Measurements from ENCODE around the gene MECP2.
A peak's percentile ranks its signal among the peaks of the same experiment; 100 is the strongest.
"Not testable (repeated sequence)": the region's sequence is repeated elsewhere in the genome, so short reads cannot be mapped to it uniquely, and the experiment has no call there.

The MECP2 gene

GRCh38 chrX:154006947-154007346, 90.6 kb downstream of the MECP2 start:
- no peak for TF ChIP-seq POLR2A (IDR thresholded peaks at IDR 0.05; ENCODE audit: low read depth, low read length)
- no peak for TF ChIP-seq POLR2AphosphoS5 (IDR thresholded peaks at IDR 0.05; ENCODE audit: low read depth, low read length)
- TF ChIP-seq PAX5 (IDR thresholded peaks at IDR 0.05; ENCODE audit: insufficient read depth, low read length, severe bottlenecking): no peak
- no peak for TF ChIP-seq TAF1 (IDR thresholded peaks at IDR 0.05; ENCODE audit: low read depth, low read length)
- TF ChIP-seq SPI1 (IDR thresholded peaks at IDR 0.05; ENCODE audit: low read depth, low read length): no peak
- no peak for TF ChIP-seq POU2F2 (IDR thresholded peaks at IDR 0.05; ENCODE audit: low read depth, low read length)
- DNase-seq (ENCODE audit: insufficient read length, low spot score): no peak
- no peak for FAIRE-seq

- FAIRE-seq (no peak), DNase-seq (ENCODE audit: insufficient read length, low spot score) (no peak)
- TF ChIP-seq TAF1 (IDR thresholded peaks at IDR 0.05; ENCODE audit: low read depth, low read length): no peak
These were observed 93.2 kb downstream of the MECP2 start for GRCh38 chrX:154004315-154004714.

GRCh38 chrX:154002215-154002719, 95.2 kb downstream of the MECP2 start:
- TF ChIP-seq TAF1 (IDR thresholded peaks at IDR 0.05; ENCODE audit: low read depth, low read length): no peak
- no peak for TF ChIP-seq POLR2A (IDR thresholded peaks at IDR 0.05; ENCODE audit: low read depth, low read length)
- TF ChIP-seq SPI1 (IDR thresholded peaks at IDR 0.05; ENCODE audit: low read depth, low read length): no peak
- TF ChIP-seq PAX5 (IDR thresholded peaks at IDR 0.05; ENCODE audit: insufficient read depth, low read length, severe bottlenecking): no peak
- no peak for TF ChIP-seq POU2F2 (IDR thresholded peaks at IDR 0.05; ENCODE audit: low read depth, low read length)
- TF ChIP-seq POLR2AphosphoS5 (IDR thresholded peaks at IDR 0.05; ENCODE audit: low read depth, low read length): no peak
- DNase-seq (ENCODE audit: insufficient read length, low spot score) (no peak), FAIRE-seq (peak; percentile 69)

- TF ChIP-seq POLR2AphosphoS5 (IDR thresholded peaks at IDR 0.05; ENCODE audit: low read depth, low read length) (no peak), PAX5 (IDR thresholded peaks at IDR 0.05; ENCODE audit: insufficient read depth, low read length, severe bottlenecking) (no peak), POU2F2 (IDR thresholded peaks at IDR 0.05; ENCODE audit: low read depth, low read length) (no peak), SPI1 (IDR thresholded peaks at IDR 0.05; ENCODE audit: low read depth, low read length) (no peak), TAF1 (IDR thresholded peaks at IDR 0.05; ENCODE audit: low read depth, low read length) (no peak), POLR2A (IDR thresholded peaks at IDR 0.05; ENCODE audit: low read depth, low read length) (no peak)
- DNase-seq (ENCODE audit: insufficient read length, low spot score) (no peak), FAIRE-seq (no peak)
These were observed 97.5 kb downstream of the MECP2 start for GRCh38 chrX:154000051-154000450.

- TF ChIP-seq SPI1 (IDR thresholded peaks at IDR 0.05; ENCODE audit: low read depth, low read length) (no peak), POU2F2 (IDR thresholded peaks at IDR 0.05; ENCODE audit: low read depth, low read length) (no peak), POLR2AphosphoS5 (IDR thresholded peaks at IDR 0.05; ENCODE audit: low read depth, low read length) (no peak), POLR2A (IDR thresholded peaks at IDR 0.05; ENCODE audit: low read depth, low read length) (no peak), PAX5 (IDR thresholded peaks at IDR 0.05; ENCODE audit: insufficient read depth, low read length, severe bottlenecking) (no peak), TAF1 (IDR thresholded peaks at IDR 0.05; ENCODE audit: low read depth, low read length) (no peak)
- no peak for DNase-seq (ENCODE audit: insufficient read length, low spot score)
- no peak for FAIRE-seq
These were observed 98.0 kb downstream of the MECP2 start for GRCh38 chrX:153999359-154000037.

DNA sequence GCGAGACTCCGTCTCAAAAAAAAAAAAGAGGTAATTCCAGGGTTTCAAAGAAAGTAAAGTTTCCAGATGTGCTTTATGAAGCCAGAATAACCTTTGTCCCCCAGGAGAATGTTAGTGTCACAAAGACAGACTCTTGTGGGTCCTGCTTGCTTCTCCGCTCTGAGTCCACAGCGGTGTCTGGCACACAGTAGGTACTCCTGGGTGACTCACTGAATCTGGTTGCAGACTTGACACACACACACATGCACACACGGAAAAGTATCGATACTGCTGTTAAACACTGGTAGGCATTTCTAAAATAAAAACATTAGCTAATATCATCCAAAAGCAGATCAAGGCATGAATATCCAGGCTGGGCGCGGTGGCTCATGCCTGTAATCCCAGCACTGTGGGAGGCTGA, 102.0 kb downstream of the MECP2 start:
- FAIRE-seq (no peak), DNase-seq (ENCODE audit: insufficient read length, low spot score) (no peak)
- TF ChIP-seq PAX5 (IDR thresholded peaks at IDR 0.05; ENCODE audit: insufficient read depth, low read length, severe bottlenecking) (no peak), POLR2A (IDR thresholded peaks at IDR 0.05; ENCODE audit: low read depth, low read length) (no peak), POU2F2 (IDR thresholded peaks at IDR 0.05; ENCODE audit: low read depth, low read length) (no peak), SPI1 (IDR thresholded peaks at IDR 0.05; ENCODE audit: low read depth, low read length) (no peak), TAF1 (IDR thresholded peaks at IDR 0.05; ENCODE audit: low read depth, low read length) (no peak), POLR2AphosphoS5 (IDR thresholded peaks at IDR 0.05; ENCODE audit: low read depth, low read length) (no peak)

DNA sequence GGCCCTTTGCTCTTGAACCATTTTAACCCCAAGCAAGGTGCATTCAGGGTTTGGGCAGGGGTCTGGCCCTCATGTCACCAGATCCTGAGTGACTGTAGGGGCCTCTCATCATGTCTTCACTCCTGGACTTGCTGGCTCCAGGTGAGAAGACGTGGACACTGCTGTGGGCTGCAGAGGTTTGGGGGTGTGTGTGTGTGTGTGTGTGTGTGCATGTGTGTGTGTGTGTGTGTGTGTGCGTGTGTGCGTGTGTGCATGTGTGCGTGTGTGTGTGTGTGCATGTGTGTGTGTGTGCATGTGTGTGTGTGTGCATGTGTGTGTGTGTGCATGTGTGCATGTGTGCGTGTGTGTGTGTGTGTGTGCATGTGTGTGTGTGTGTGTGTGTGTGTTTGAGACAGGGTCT, 103.1 kb downstream of the MECP2 start:
- not testable (repeated sequence) for FAIRE-seq

GRCh38 chrX:153993978-153994377, 103.5 kb downstream of the MECP2 start:
- no peak for FAIRE-seq
- no peak for DNase-seq (ENCODE audit: insufficient read length, low spot score)
- TF ChIP-seq POLR2AphosphoS5 (IDR thresholded peaks at IDR 0.05; ENCODE audit: low read depth, low read length) (no peak), TAF1 (IDR thresholded peaks at IDR 0.05; ENCODE audit: low read depth, low read length) (no peak), SPI1 (IDR thresholded peaks at IDR 0.05; ENCODE audit: low read depth, low read length) (no peak), PAX5 (IDR thresholded peaks at IDR 0.05; ENCODE audit: insufficient read depth, low read length, severe bottlenecking) (no peak), POU2F2 (IDR thresholded peaks at IDR 0.05; ENCODE audit: low read depth, low read length) (no peak), POLR2A (IDR thresholded peaks at IDR 0.05; ENCODE audit: low read depth, low read length) (no peak)

More for the DNA sequence above, 103.1 kb downstream of the MECP2 start:
- DNase-seq (ENCODE audit: insufficient read length, low spot score): not testable (repeated sequence)

DNA sequence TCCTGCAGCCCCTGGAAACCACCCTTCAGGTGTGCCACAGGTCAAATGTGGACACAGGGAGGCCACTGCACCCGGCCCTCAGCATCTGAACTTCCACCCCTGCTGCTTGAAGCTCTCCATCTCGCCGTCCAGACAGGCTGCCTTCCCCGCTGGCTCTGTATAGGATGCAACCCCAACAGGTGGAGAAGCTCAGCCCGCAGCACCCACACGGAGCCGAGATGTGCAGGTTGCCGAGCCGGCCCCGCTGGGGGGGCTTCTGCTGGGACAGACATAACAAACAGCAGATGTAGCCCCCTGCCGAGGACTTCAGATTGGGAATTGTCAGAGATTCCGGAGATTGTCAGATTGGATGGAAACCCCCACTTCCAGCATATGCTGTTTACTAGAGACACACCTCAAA, 104.4 kb downstream of the MECP2 start:
- FAIRE-seq: no peak
- TF ChIP-seq TAF1 (IDR thresholded peaks at IDR 0.05; ENCODE audit: low read depth, low read length) (no peak), POLR2AphosphoS5 (IDR thresholded peaks at IDR 0.05; ENCODE audit: low read depth, low read length) (no peak)
- no peak for DNase-seq (ENCODE audit: insufficient read length, low spot score)

- TF ChIP-seq POU2F2 (IDR thresholded peaks at IDR 0.05; ENCODE audit: low read depth, low read length) (no peak), SPI1 (IDR thresholded peaks at IDR 0.05; ENCODE audit: low read depth, low read length) (no peak), POLR2AphosphoS5 (IDR thresholded peaks at IDR 0.05; ENCODE audit: low read depth, low read length) (no peak), TAF1 (IDR thresholded peaks at IDR 0.05; ENCODE audit: low read depth, low read length) (no peak), PAX5 (IDR thresholded peaks at IDR 0.05; ENCODE audit: insufficient read depth, low read length, severe bottlenecking) (no peak), POLR2A (IDR thresholded peaks at IDR 0.05; ENCODE audit: low read depth, low read length) (no peak)
- no peak for DNase-seq (ENCODE audit: insufficient read length, low spot score)
- FAIRE-seq: no peak
These were observed 105.3 kb downstream of the MECP2 start for GRCh38 chrX:153992180-153992579.
